ENCODE results near the gene KLHL29. TPM values are rescaled to one million over a fixed set of nuclear protein-coding genes. Genes with fewer than 3 reads are reported as not detected.

KLHL29 gene
- total RNA-seq, 3 donors from 2014 or later (not counting 1 experiment from before 2014, with no cell fraction given) = 0.24 to 0.43 (median 0.33) TPM

GRCh38 chr2:23649303-23649702 is 264.3 kb downstream of the KLHL29 start:
- ATAC-seq = no peak
- no peak for DNase-seq
- H3K36me3 ChIP-seq (ENCODE audit: control insufficient read depth, insufficient read depth, low read length) = no peaks in the 10 kb centered on the region
- WGBS (ENCODE audit: insufficient coverage) = 92% methylated on average over 10 of the region's 10 CpGs
- TF ChIP-seq, protein P1, sequence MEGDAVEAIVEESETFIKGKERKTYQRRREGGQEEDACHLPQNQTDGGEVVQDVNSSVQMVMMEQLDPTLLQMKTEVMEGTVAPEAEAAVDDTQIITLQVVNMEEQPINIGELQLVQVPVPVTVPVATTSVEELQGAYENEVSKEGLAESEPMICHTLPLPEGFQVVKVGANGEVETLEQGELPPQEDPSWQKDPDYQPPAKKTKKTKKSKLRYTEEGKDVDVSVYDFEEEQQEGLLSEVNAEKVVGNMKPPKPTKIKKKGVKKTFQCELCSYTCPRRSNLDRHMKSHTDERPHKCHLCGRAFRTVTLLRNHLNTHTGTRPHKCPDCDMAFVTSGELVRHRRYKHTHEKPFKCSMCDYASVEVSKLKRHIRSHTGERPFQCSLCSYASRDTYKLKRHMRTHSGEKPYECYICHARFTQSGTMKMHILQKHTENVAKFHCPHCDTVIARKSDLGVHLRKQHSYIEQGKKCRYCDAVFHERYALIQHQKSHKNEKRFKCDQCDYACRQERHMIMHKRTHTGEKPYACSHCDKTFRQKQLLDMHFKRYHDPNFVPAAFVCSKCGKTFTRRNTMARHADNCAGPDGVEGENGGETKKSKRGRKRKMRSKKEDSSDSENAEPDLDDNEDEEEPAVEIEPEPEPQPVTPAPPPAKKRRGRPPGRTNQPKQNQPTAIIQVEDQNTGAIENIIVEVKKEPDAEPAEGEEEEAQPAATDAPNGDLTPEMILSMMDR (IDR thresholded peaks at IDR 0.05) = no peak
- Mint-ChIP-seq H3K4me3 (no peak overlapping the region), H3K9me3 (no peaks in the 10 kb centered on the region), H3K27ac (no peak overlapping the region), H3K36me3 (no peaks in the 10 kb centered on the region), H3K27me3 (ENCODE audit: low read depth in 2 of 2) (no peaks in the 10 kb centered on the region), H3K4me1 (peaks cover 4 to 7% of the 10 kb centered on the region in 2 donors)
- peaks cover 3% of the 10 kb centered on the region for H3K4me1 ChIP-seq (ENCODE audit: control insufficient read depth, insufficient read depth, low read length)
- intact Hi-C loops (cut with micrococcal nuclease) = no loop called here
- no peak overlapping the region for H3K27ac ChIP-seq (ENCODE audit: low read length)
- no peaks in the 10 kb centered on the region for H3K27me3 ChIP-seq (ENCODE audit: control insufficient read depth, insufficient read depth, low read length)
- no peak overlapping the region for H3K4me3 ChIP-seq (ENCODE audit: low read length)
- no peaks in the 10 kb centered on the region for H3K9me3 ChIP-seq (ENCODE audit: control insufficient read depth, insufficient read depth, low read length)

DNA sequence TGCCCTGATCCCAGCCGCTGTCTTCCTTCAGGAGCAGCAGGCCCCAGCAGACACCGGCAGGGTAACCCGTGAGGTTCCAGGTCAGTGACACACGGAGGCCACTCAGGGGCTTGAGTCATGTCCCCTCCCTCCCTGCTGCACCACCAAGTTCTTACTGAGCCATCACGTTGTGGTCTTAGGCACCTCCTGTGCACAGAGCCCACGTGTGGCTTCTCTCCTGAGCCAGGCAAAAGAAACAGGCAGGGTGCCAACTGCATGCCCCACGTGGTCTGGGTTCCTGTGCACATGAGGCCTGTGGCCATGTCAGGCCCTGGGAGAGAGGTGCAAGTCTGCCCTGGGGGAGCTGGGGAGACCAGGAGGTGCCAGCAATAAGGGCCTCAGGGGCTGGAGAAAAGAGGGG is 264.8 kb downstream of the KLHL29 start:
- no peak overlapping the region for H3K27ac ChIP-seq (ENCODE audit: low read length)
- TF ChIP-seq, protein P1 (IDR thresholded peaks at IDR 0.05) = no peak
- Mint-ChIP-seq H3K4me3 (no peak overlapping the region), H3K27ac (no peak overlapping the region), H3K9me3 (no peaks in the 10 kb centered on the region), H3K4me1 (peaks cover 4 to 7% of the 10 kb centered on the region in 2 donors), H3K36me3 (no peaks in the 10 kb centered on the region), H3K27me3 (ENCODE audit: low read depth in 2 of 2) (no peaks in the 10 kb centered on the region)
- no peaks in the 10 kb centered on the region for H3K36me3 ChIP-seq (ENCODE audit: control insufficient read depth, insufficient read depth, low read length)
- H3K4me1 ChIP-seq (ENCODE audit: control insufficient read depth, insufficient read depth, low read length) = peaks cover 3% of the 10 kb centered on the region
- H3K4me3 ChIP-seq (ENCODE audit: low read length) = no peak overlapping the region
- H3K9me3 ChIP-seq (ENCODE audit: control insufficient read depth, insufficient read depth, low read length) = no peaks in the 10 kb centered on the region
- intact Hi-C loops (cut with micrococcal nuclease) = no loop called here
- ATAC-seq = peak in 1 of 3 donors; percentile 50
- WGBS (ENCODE audit: insufficient coverage) = 16% methylated on average over 7 of the region's 7 CpGs
- DNase-seq = peak in 1 of 2 donors; percentile 8
- H3K27me3 ChIP-seq (ENCODE audit: control insufficient read depth, insufficient read depth, low read length) = no peaks in the 10 kb centered on the region

- no peak overlapping the region for H3K4me3 Mint-ChIP-seq
- Histone ChIP-seq H3K4me3 (ENCODE audit: low read length) (no peak overlapping the region), H3K27ac (ENCODE audit: low read length) (no peak overlapping the region), H3K27me3 (ENCODE audit: control insufficient read depth, insufficient read depth, low read length) (no peaks in the 10 kb centered on the region), H3K9me3 (ENCODE audit: control insufficient read depth, insufficient read depth, low read length) (no peaks in the 10 kb centered on the region), H3K4me1 (ENCODE audit: control insufficient read depth, insufficient read depth, low read length) (peaks cover 3% of the 10 kb centered on the region), H3K36me3 (ENCODE audit: control insufficient read depth, insufficient read depth, low read length) (no peaks in the 10 kb centered on the region)
- TF ChIP-seq, protein P1 (IDR thresholded peaks at IDR 0.05) = no peak
- 82% methylated on average over 10 of the region's 10 CpGs for WGBS (ENCODE audit: insufficient coverage)
- no peak for DNase-seq
- intact Hi-C loops (cut with micrococcal nuclease) = no loop called here
- H3K4me1 Mint-ChIP-seq = peaks cover 4 to 7% of the 10 kb centered on the region in 2 donors
- H3K36me3 Mint-ChIP-seq = no peaks in the 10 kb centered on the region
- no peaks in the 10 kb centered on the region for H3K27me3 Mint-ChIP-seq (ENCODE audit: low read depth in 2 of 2)
- ATAC-seq = no peak
- no peaks in the 10 kb centered on the region for H3K9me3 Mint-ChIP-seq
- H3K27ac Mint-ChIP-seq = no peak overlapping the region
These were observed 266.5 kb downstream of the KLHL29 start for GRCh38 chr2:23651187-23652080.
